Neural progenitor cell (in vitro differentiated cells): ENCODE measurements around the gene NEDD4. TPM values are rescaled to one million over a fixed set of nuclear protein-coding genes. Genes with fewer than 3 reads are reported as not detected.

Experiments
- DNase-seq: peaks from one replicate; pipeline ENCODE4 v3.0.0-alpha.2; 2016; ENCODE audit warnings: low spot score
- H2AFZ ChIP-seq: fragments of 200-600 bp; sonication (generic); replicated peaks from 2 replicates; pipeline ENCODE4 v1.6.1; 2016; ENCODE audit warnings: antibody characterized with exemption
- H3F3A ChIP-seq: fragments of 200-600 bp; sonication (generic); 2 replicates; pipeline ENCODE4 v1.6.1; 2016; ENCODE audit warnings: antibody characterized with exemption, low read depth
- H3K27ac ChIP-seq: fragments of 200-600 bp; sonication (generic); 2 replicates; pipeline ENCODE4 v1.5.1; 2016; ENCODE audit warnings: mild to moderate bottlenecking
- H3K27me3 ChIP-seq: fragments of 200-600 bp; sonication (generic); 2 replicates; pipeline ENCODE4 v1.6.1; 2016; ENCODE audit warnings: mild to moderate bottlenecking, moderate library complexity
- H3K36me3 ChIP-seq: fragments of 200-600 bp; sonication (generic); 2 replicates; pipeline ENCODE4 v1.5.1; 2016
- H3K4me1 ChIP-seq: fragments of 200-600 bp; sonication (generic); 2 replicates; pipeline ENCODE4 v1.6.1; 2016; ENCODE audit warnings: mixed run types
- H3K4me2 ChIP-seq: fragments of 200-600 bp; sonication (generic); 2 replicates; pipeline ENCODE4 v1.6.1; 2016
- H3K4me3 ChIP-seq: fragments of 200-600 bp; sonication (generic); 2 replicates; pipeline ENCODE4 v1.5.1; 2016
- H3K79me2 ChIP-seq: fragments of 200-600 bp; sonication (generic); 2 replicates; pipeline ENCODE4 v1.6.1; 2016; ENCODE audit warnings: low read depth
- H3K9ac ChIP-seq: fragments of 200-600 bp; sonication (generic); 2 replicates; pipeline ENCODE4 v1.6.1; 2016
- H3K9me3 ChIP-seq: fragments of 200-600 bp; sonication (generic); 2 replicates; pipeline ENCODE4 v1.5.1; 2016; ENCODE audit warnings: low read depth
- H4K20me1 ChIP-seq: fragments of 200-600 bp; sonication (generic); 2 replicates; pipeline ENCODE4 v1.6.1; 2016; ENCODE audit warnings: low read depth
- H3K27ac Mint-ChIP-seq: 3 replicates; pipeline ENCODE4 v1.8.0; 2021; ENCODE audit warnings: mixed read lengths
- H3K27me3 Mint-ChIP-seq: 2 replicates; pipeline ENCODE4 v1.8.0; 2022; ENCODE audit warnings: low read depth, mild to moderate bottlenecking, inconsistent platforms, moderate library complexity, mixed read lengths; ENCODE audit not compliant: insufficient read depth
- H3K36me3 Mint-ChIP-seq: 3 replicates; pipeline ENCODE4 v1.8.0; 2021; ENCODE audit warnings: mixed read lengths
- H3K4me1 Mint-ChIP-seq: 3 replicates; pipeline ENCODE4 v1.8.0; 2021; ENCODE audit warnings: mixed read lengths
- H3K4me3 Mint-ChIP-seq: 3 replicates; pipeline ENCODE4 v1.8.0; 2021; ENCODE audit warnings: mild to moderate bottlenecking, moderate library complexity, mixed read lengths
- H3K9me3 Mint-ChIP-seq: 3 replicates; pipeline ENCODE4 v1.8.0; 2020; ENCODE audit warnings: mixed read lengths
- EZH2 ChIP-seq: fragments of 200-600 bp; sonication (generic); IDR thresholded peaks from 2 replicates; pipeline ENCODE4 v1.6.1; 2017; ENCODE audit warnings: antibody characterized with exemption, mild to moderate bottlenecking, moderate library complexity
- EZH2phosphoT487 ChIP-seq: fragments of 200-600 bp; sonication (generic); IDR thresholded peaks from 2 replicates; pipeline ENCODE4 v1.6.1; 2017; ENCODE audit warnings: antibody characterized with exemption
- total RNA-seq: library from RNA; depleted of rRNA; stranded (reverse); fragments of >200 nt; gene quantifications from 2 replicates; pipeline ENCODE4 v1.2.3, GENCODE V29; 2015; ENCODE audit warnings: low replicate concordance
- TF ChIP-seq, protein P1 (sequence below): fragments of 200-600 bp; sonication (generic); IDR thresholded peaks from 2 replicates; pipeline ENCODE4 v1.5.1; 2017; ENCODE audit warnings: antibody characterized with exemption, mild to moderate bottlenecking

NEDD4 gene
- total RNA-seq, 1 donor from 2014 or later: 36.7 TPM

DNA sequence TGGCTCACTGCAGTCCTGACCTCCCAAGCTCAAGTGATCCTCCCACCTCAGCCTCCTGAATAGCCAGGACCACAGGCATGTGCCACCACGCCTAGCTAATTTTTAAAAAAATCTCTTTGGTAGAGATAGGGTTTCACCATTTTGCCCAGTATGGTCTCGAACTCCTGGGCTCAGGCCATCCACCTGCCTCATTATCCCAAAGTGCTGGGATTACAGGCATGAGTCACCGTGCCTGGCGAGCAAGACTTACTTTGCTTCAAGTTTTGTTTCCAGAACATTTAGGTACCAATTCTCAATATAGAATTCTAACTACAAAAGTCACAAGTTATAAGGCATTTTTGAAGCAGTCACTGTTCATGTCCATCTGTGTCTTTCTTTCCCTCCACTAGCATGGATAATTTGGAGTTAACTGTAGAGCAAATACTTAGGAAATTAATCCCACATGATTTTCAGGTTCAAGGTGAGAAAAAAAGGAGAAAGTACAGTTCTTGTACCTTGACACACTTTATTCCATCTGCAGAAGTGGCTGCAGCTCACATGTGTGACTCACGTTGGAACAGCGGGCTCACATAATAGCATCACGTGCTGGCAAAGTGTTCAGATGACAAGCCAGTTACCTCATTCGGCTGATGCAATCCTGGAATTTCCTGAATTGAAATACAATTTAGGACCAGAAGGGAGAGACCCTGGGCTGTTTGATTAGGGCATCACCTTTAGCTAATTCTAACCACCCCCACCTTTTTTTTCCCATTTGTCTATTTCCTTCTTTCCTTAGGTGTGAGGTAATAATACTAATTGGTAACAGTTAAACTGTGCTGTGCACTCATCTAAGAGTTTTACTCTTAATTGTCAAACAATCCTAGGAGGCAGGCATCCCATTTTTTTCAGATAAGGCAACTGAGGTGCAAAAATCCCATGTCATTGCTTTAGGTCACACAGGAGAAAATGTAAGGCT is 46.9 kb upstream of the NEDD4 start:
- no peaks in the 10 kb centered on the region for H3K36me3 ChIP-seq
- H3K4me2 ChIP-seq: no peak overlapping the region
- H3K4me3 ChIP-seq: no peak overlapping the region
- no peak overlapping the region for H3K27ac ChIP-seq
- no peaks in the 10 kb centered on the region for H3K9me3 ChIP-seq
- H2AFZ ChIP-seq: peak overlapping the region; percentile 26
- Mint-ChIP-seq H3K27me3 (peaks cover 4% of the 10 kb centered on the region), H3K9me3 (peaks cover 5% of the 10 kb centered on the region), H3K36me3 (no peaks in the 10 kb centered on the region), H3K27ac (peak overlapping the region; percentile 29), H3K4me1 (peaks cover 8% of the 10 kb centered on the region), H3K4me3 (no peak overlapping the region)
- peak; percentile 20 for DNase-seq
- no peak overlapping the region for H3K9ac ChIP-seq
- no peaks in the 10 kb centered on the region for H3K79me2 ChIP-seq
- H3K4me1 ChIP-seq: no peaks in the 10 kb centered on the region
- H4K20me1 ChIP-seq: no peaks in the 10 kb centered on the region
- no peaks in the 10 kb centered on the region for H3F3A ChIP-seq
- H3K27me3 ChIP-seq: no peaks in the 10 kb centered on the region
- no peak for TF ChIP-seq EZH2
- TF ChIP-seq EZH2phosphoT487: no peak
- TF ChIP-seq, protein P1, sequence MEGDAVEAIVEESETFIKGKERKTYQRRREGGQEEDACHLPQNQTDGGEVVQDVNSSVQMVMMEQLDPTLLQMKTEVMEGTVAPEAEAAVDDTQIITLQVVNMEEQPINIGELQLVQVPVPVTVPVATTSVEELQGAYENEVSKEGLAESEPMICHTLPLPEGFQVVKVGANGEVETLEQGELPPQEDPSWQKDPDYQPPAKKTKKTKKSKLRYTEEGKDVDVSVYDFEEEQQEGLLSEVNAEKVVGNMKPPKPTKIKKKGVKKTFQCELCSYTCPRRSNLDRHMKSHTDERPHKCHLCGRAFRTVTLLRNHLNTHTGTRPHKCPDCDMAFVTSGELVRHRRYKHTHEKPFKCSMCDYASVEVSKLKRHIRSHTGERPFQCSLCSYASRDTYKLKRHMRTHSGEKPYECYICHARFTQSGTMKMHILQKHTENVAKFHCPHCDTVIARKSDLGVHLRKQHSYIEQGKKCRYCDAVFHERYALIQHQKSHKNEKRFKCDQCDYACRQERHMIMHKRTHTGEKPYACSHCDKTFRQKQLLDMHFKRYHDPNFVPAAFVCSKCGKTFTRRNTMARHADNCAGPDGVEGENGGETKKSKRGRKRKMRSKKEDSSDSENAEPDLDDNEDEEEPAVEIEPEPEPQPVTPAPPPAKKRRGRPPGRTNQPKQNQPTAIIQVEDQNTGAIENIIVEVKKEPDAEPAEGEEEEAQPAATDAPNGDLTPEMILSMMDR: no peak

DNA sequence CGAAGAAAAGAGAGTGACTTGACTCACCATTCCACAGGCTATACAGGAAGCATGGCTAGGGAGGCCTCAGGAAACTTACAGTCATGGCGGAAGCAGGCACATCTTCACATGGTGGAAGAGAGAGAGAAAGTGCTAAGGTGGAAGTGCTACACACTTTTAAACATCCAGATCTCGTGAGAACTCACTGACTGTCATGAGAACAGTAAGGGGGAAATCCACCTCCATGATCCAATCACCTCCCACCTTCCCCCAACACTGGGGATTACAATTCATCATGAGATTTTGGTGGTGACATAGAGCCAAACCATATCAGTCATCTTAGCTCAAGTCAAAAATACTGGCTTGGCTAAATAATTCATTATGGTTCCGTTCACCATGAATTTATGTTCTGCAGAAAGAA is 45.3 kb upstream of the NEDD4 start:
- peaks cover 8% of the 10 kb centered on the region for H3K4me1 Mint-ChIP-seq
- H3K4me2 ChIP-seq: no peak overlapping the region
- H3K27me3 Mint-ChIP-seq: peaks cover 4% of the 10 kb centered on the region
- H3K36me3 ChIP-seq: no peaks in the 10 kb centered on the region
- H3K27me3 ChIP-seq: no peaks in the 10 kb centered on the region
- H3F3A ChIP-seq: no peaks in the 10 kb centered on the region
- no peaks in the 10 kb centered on the region for H3K9me3 Mint-ChIP-seq
- no peak overlapping the region for H3K4me3 ChIP-seq
- H3K36me3 Mint-ChIP-seq: no peaks in the 10 kb centered on the region
- H3K27ac Mint-ChIP-seq: no peak overlapping the region
- peak overlapping the region; percentile 5 for H2AFZ ChIP-seq
- no peaks in the 10 kb centered on the region for H3K9me3 ChIP-seq
- no peak overlapping the region for H3K27ac ChIP-seq
- no peak for DNase-seq
- TF ChIP-seq EZH2 (no peak), EZH2phosphoT487 (no peak)
- TF ChIP-seq, protein P1: no peak
- no peaks in the 10 kb centered on the region for H4K20me1 ChIP-seq
- H3K79me2 ChIP-seq: no peaks in the 10 kb centered on the region
- H3K4me1 ChIP-seq: no peaks in the 10 kb centered on the region
- H3K9ac ChIP-seq: no peak overlapping the region
- H3K4me3 Mint-ChIP-seq: no peak overlapping the region

DNA sequence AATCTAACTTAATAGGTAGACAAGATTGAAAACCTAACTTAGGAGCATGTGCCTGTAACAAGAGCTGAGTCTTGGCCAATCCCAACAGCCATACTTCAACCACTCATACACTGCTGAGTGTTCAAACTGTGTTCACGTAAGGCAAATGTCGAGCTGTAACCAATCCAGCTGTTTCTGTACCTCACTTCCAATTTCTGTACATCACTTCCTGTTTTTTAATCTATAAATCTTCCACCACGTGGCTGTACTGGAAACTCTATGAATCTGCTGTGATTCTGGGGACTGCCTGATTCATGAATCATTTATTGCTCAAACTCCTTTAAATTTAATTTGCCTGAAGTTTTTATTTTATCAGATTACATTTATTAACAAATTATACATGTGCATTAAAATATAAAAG is 44.6 kb upstream of the NEDD4 start:
- H4K20me1 ChIP-seq: no peaks in the 10 kb centered on the region
- no peaks in the 10 kb centered on the region for H3K36me3 Mint-ChIP-seq
- H3K4me2 ChIP-seq: no peak overlapping the region
- H3K36me3 ChIP-seq: no peaks in the 10 kb centered on the region
- TF ChIP-seq EZH2phosphoT487: no peak
- no peak for TF ChIP-seq EZH2
- TF ChIP-seq, protein P1: no peak
- no peak overlapping the region for H3K9ac ChIP-seq
- DNase-seq: no peak
- H3K79me2 ChIP-seq: no peaks in the 10 kb centered on the region
- peaks cover 4% of the 10 kb centered on the region for H3K27me3 Mint-ChIP-seq
- H3K9me3 ChIP-seq: no peaks in the 10 kb centered on the region
- H3K4me3 Mint-ChIP-seq: no peak overlapping the region
- H3K27ac ChIP-seq: no peak overlapping the region
- H3K4me1 Mint-ChIP-seq: peaks cover 8% of the 10 kb centered on the region
- H3F3A ChIP-seq: no peaks in the 10 kb centered on the region
- H3K27ac Mint-ChIP-seq: no peak overlapping the region
- H3K4me3 ChIP-seq: no peak overlapping the region
- no peak overlapping the region for H2AFZ ChIP-seq
- no peaks in the 10 kb centered on the region for H3K9me3 Mint-ChIP-seq
- no peaks in the 10 kb centered on the region for H3K4me1 ChIP-seq
- no peaks in the 10 kb centered on the region for H3K27me3 ChIP-seq
